Mammary epithelial cell (primary cell): ENCODE measurements around the gene COL9A3.

Experiments used
- CTCF ChIP-seq, 2 donors: IDR thresholded peaks in 1 of 2; conservative IDR thresholded peaks in 1 of 2; 2 replicates each; pipeline ENCODE4 v1.5.1; 2011 to 2012; ENCODE audit warnings: inconsistent platforms in 2 of 2, low read length in 2 of 2, mild to moderate bottlenecking in 2 of 2, control low read depth in 1 of 2, low read depth in 1 of 2; ENCODE audit not compliant: insufficient read depth in 1 of 2; ENCODE audit errors: extremely low read depth in 1 of 2
- EZH2 ChIP-seq: IDR thresholded peaks from 2 replicates; pipeline ENCODE4 v1.6.1; 2012; ENCODE audit warnings: low read length, inconsistent platforms, borderline replicate concordance

GRCh38 chr20:62770111-62770910 lies 46.5 kb upstream of the COL9A3 start:
- no peak for TF ChIP-seq EZH2
- TF ChIP-seq CTCF (conservative IDR thresholded peaks at IDR 0.05 in 1 of 2, IDR thresholded peaks at IDR 0.05 in 1 of 2; ENCODE audit: extremely low read depth in 1 of 2, insufficient read depth in 1 of 2, low read depth in 1 of 2, low read length in 2 of 2) = no peak
